Ovary (tissue), 9 donors: ENCODE data around the gene CD209. TPM values are rescaled to one million over a fixed set of nuclear protein-coding genes. Genes with fewer than 3 reads are reported as not detected.

Experiments used
- DNase-seq, 5 donors: peaks; one replicate each; pipeline ENCODE4 v3.0.0-alpha.2; 2019 to 2020
- H3K27ac ChIP-seq, 2 donors: fragments of 200-600 bp; one replicate each; pipeline versions ENCODE4 v1.5.1 to v1.8.0; 2019 to 2022
- H3K27me3 ChIP-seq: fragments of 200-600 bp; one replicate; pipeline ENCODE4 v1.8.0; 2022
- H3K36me3 ChIP-seq: fragments of 200-600 bp; sonication (generic); one replicate; pipeline ENCODE4 v1.5.1; 2019
- H3K4me1 ChIP-seq: one replicate; pipeline ENCODE4 v1.8.1; 2013; ENCODE audit warnings: mild to moderate bottlenecking, moderate library complexity; ENCODE audit not compliant: insufficient read depth
- H3K4me3 ChIP-seq: fragments of 200-600 bp; sonication (generic); one replicate; pipeline ENCODE4 v1.5.1; 2017
- H3K9me3 ChIP-seq, 2 donors: fragments of 200-600 bp in 1 of 2; sonication (generic) in 1 of 2; one replicate each; pipeline versions ENCODE4 v1.5.1 to v1.8.1; 2013 to 2019; ENCODE audit warnings: mild to moderate bottlenecking in 1 of 2, moderate library complexity in 1 of 2
- CTCF ChIP-seq, 3 donors: fragments of 450-650 bp in 2 of 3; fragments of 200-600 bp in 1 of 3; IDR thresholded peaks; one replicate each; pipeline versions ENCODE4 v1.5.1 to v1.8.0; 2016 to 2022; ENCODE audit warnings: antibody characterized with exemption in 3 of 3, mild to moderate bottlenecking in 1 of 3
- EP300 ChIP-seq: sonication (generic); formaldehyde crosslinking; IDR thresholded peaks from one replicate; pipeline ENCODE4 v1.6.1; 2017; ENCODE audit warnings: antibody characterized with exemption
- POLR2A ChIP-seq: fragments of 450-650 bp; IDR thresholded peaks from one replicate; pipeline ENCODE4 v1.6.1; 2017; ENCODE audit warnings: antibody characterized with exemption, mild to moderate bottlenecking, moderate library complexity
- WGBS, 3 donors: extraction: QIAGEN DNeasy Blood & Tissue Kit in 1 of 3; methylation state at CpG; one replicate each; pipeline versions ENCODE4 v1.1.5 to v1.1.7; 2013 to 2017; 5-methylcytosine and 5-hydroxymethylcytosine counted together
- intact Hi-C, 4 donors: fragments of 100-400 bp; cut with DNase I; formaldehyde crosslinking; loops; one replicate each; pipeline versions ENCODE4 v1.11.0 to v1.15.1; 2022 to 2023
- polyA plus RNA-seq, 2 donors: library from polyadenylated mRNA; stranded (reverse); fragments of 200-250 nt in 1 of 2; fragments of 350-450 nt in 1 of 2; fragmentation: Illumina TruSeq in 1 of 2; extraction: RNeasy Lipid Tissue Mini Kit (QIAGEN cat#74804) in 1 of 2; gene quantifications; one replicate each; pipeline ENCODE4 v1.2.3, GENCODE V29; 2013 to 2014
- total RNA-seq, 7 donors: library from RNA; depleted of rRNA in 2 of 7; stranded (reverse); fragments of >200 nt in 2 of 7; fragmentation: NEBNext Ultra II Directional in 3 of 7; extraction: Animal tissue kit (Norgen Biotek cat#: 25700) in 3 of 7; gene quantifications; one replicate each; pipeline versions ENCODE4 v1.1.0 to v1.2.4, GENCODE V29; 2016 to 2023
- donor health status: DM: no; HTN: no; CAD: no; lungs with moderate emphysema.
- donor health status: DM: no; HTN: no; CAD: no.
- donor health status: Bipolar disorder and iron deficiency.
- donor health status: DM: yes; HTN: yes; CAD: no.
- donor health status: DM: no; HTN: no; CAD: no.
- donor health status: DM: yes; HTN: yes; CAD: no.

The CD209 gene
- total and polyA plus RNA-seq, 9 donors = 0.48 to 26.1 (median 1.7) TPM

- H3K9me3 ChIP-seq = no peaks in the 10 kb centered on the region
- no peaks in the 10 kb centered on the region for H3K4me1 ChIP-seq
- H3K27ac ChIP-seq = no peak overlapping the region
- 55 to 59% (median 57%) methylated on average over 12 of the region's 12 CpGs for WGBS, 3 donors
- H3K27me3 ChIP-seq = no peaks in the 10 kb centered on the region
- intact Hi-C loops = no loop called here
- H3K4me3 ChIP-seq = no peak overlapping the region
- H3K36me3 ChIP-seq = no peaks in the 10 kb centered on the region
- DNase-seq = no peak
- TF ChIP-seq POLR2A (no peak), EP300 (no peak), CTCF (IDR thresholded peaks at IDR 0.05) (no peak)
Measured at GRCh38 chr19:7781157-7781556, 33.8 kb upstream of the CD209 start.

DNA sequence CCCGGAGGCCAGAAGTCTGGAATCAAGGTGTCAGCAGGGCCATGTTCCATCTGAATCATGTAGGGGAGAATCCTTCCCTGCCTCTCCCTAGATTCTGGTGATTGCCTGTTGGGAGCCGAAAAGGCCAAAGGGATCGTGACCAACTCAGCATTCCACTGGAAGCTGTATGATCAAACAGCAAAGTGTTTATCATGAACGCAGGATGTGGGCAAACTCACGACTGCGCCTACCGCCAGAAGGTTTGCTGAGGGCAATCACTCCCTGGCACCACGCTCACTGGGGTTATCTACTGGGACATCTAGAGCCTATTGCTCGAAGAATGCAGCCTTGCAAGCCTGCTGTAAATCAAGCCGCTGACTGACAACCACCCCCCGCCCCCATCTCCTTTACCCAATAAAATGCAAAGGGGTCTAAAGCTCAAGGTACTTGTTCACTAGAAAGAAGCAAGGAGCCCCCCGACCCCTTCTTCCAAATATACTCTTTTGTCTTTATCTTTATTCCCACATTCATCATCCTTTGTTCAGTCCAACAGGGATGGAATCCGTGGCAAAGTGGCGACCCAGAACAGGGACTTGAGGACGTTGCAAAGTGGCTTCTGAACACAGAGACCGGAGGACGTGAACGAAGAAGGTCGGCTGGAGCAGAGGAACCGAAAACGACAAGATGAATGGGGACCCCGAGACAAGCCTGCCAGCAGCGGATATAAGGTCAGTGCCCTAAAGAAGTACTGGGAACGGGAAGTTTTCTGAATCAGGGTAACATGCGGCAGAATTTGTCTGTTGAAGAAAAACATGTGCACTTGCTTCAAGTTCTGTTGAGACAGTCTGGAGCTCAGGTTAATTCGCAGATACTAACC is 32.5 kb upstream of the CD209 start:
- Histone ChIP-seq H3K9me3 (no peaks in the 10 kb centered on the region), H3K4me3 (no peak overlapping the region), H3K36me3 (no peaks in the 10 kb centered on the region), H3K27me3 (no peaks in the 10 kb centered on the region), H3K4me1 (no peaks in the 10 kb centered on the region), H3K27ac (no peak overlapping the region)
- TF ChIP-seq EP300 = no peak
- DNase-seq = no peak
- intact Hi-C loops = no loop called here
- WGBS, 3 donors = 58 to 64% (median 61%) methylated on average over 26 of the region's 26 CpGs

GRCh38 chr19:7778081-7778480 is 30.7 kb upstream of the CD209 start:
- no peak for DNase-seq
- TF ChIP-seq POLR2A (no peak), EP300 (no peak), CTCF (IDR thresholded peaks at IDR 0.05) (no peak)
- Histone ChIP-seq H3K4me1 (no peaks in the 10 kb centered on the region), H3K27me3 (no peaks in the 10 kb centered on the region), H3K9me3 (no peaks in the 10 kb centered on the region), H3K36me3 (no peaks in the 10 kb centered on the region), H3K27ac (no peak overlapping the region), H3K4me3 (no peak overlapping the region)
- intact Hi-C loops = no loop called here
- WGBS, 3 donors = 29 to 44% (median 29%) methylated on average over 5 of the region's 5 CpGs

- Histone ChIP-seq H3K9me3 (no peaks in the 10 kb centered on the region), H3K4me3 (no peak overlapping the region), H3K36me3 (no peaks in the 10 kb centered on the region), H3K27me3 (no peaks in the 10 kb centered on the region), H3K27ac (no peak overlapping the region), H3K4me1 (no peaks in the 10 kb centered on the region)
- 86 to 92% (median 89%) methylated on average over 9 of the region's 9 CpGs for WGBS, 3 donors
- intact Hi-C loops = no loop called here
- DNase-seq = no peak
- TF ChIP-seq EP300 (no peak), POLR2A (no peak), CTCF (IDR thresholded peaks at IDR 0.05) (no peak)
Measured at GRCh38 chr19:7775761-7776160, 28.4 kb upstream of the CD209 start.

GRCh38 chr19:7773841-7774240 is 26.5 kb upstream of the CD209 start:
- WGBS, 3 donors = 72 to 85% (median 72%) methylated on average over 9 of the region's 9 CpGs
- Histone ChIP-seq H3K4me1 (no peaks in the 10 kb centered on the region), H3K36me3 (no peaks in the 10 kb centered on the region), H3K27ac (no peak overlapping the region), H3K27me3 (no peaks in the 10 kb centered on the region), H3K9me3 (no peaks in the 10 kb centered on the region), H3K4me3 (no peak overlapping the region)
- DNase-seq = no peak
- TF ChIP-seq POLR2A = no peak
- TF ChIP-seq CTCF (IDR thresholded peaks at IDR 0.05) = no peak
- no peak for TF ChIP-seq EP300
- intact Hi-C loops = no loop called here
